ENCODE measurements around the gene PSMB9.

GRCh38 chr6:32844839-32845383 lies 9.1 kb upstream of the PSMB9 start:
- TF ChIP-seq CTCF (IDR thresholded peaks at IDR 0.05), result no peak
- no peak for TF ChIP-seq POLR2A (IDR thresholded peaks at IDR 0.05)
- no peak for TF ChIP-seq EP300 (IDR thresholded peaks at IDR 0.05)
